ENCODE data around the gene AURKAIP1. TPM values are rescaled to one million over a fixed set of nuclear protein-coding genes. Genes with fewer than 3 reads are reported as not detected.

The AURKAIP1 gene
- total and polyA plus RNA-seq, 2 of the 13 experiments (the other 11 are each of a cell fraction or from before 2014, with no cell fraction given), result 69.5 to 175 TPM

DNA sequence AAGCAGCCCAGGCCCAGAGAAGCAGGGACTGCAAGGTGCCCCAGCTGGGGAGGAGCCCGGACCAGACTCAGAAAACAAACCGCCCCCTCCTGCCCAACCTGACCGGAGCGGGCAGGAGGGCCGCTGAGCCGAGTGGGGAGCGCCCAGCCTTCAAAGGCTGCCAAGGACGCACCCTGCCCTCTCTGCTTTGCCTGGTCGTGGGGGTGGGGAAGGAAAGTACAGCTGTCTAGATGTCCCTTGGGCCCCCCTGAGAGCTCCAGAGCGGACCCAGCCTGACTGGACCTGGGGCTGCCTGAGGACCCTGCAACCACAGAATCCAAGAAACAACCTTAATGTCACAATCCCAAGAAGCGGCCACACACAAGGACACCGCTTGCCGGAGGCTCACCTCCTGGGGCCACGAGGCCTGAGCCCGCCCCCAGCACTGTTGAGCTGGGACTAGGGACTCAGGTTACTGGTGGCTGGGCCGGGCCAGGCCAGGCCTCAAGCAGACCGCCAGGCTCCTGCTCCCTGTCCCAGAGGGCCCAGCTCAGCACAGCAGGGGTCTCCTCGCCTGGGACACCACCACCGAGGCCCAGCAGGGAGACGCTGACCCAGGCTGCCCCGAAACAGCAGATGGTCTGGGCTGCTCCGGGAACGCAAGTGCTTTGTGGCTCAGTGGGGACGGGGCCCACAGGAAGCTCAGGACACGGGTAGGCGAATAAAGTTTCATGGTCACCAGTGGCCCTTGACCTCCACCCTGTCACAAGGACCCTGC lies 27.2 kb downstream of the AURKAIP1 start (continued):
- TF ChIP-seq, protein P1, sequence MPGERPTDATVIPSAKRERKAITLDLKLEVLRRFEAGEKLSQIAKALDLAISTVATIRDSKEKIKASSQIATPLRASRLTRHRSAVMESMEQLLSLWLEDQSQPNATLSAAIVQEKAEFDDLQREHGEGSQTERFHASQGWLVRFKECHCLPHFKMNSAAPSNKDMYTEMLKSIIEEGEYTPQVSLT (CRISPR knock-in tag; IDR thresholded peaks at IDR 0.05; ENCODE audit: borderline replicate concordance, low read depth), result no peak
- no peak for TF ChIP-seq ARNTL (CRISPR knock-in tag; IDR thresholded peaks at IDR 0.05)
- no peak for TF ChIP-seq PHF5A (CRISPR knock-in tag; IDR thresholded peaks at IDR 0.05; ENCODE audit: low read depth, unreplicated experiment)
- TF ChIP-seq THAP11 (CRISPR knock-in tag; IDR thresholded peaks at IDR 0.05), result peak; percentile 54
- TF ChIP-seq TCF12 (IDR thresholded peaks at IDR 0.05), result no peak
- no peak for TF ChIP-seq TCF12 (CRISPR knock-in tag; IDR thresholded peaks at IDR 0.05)
- TF ChIP-seq, protein P2, sequence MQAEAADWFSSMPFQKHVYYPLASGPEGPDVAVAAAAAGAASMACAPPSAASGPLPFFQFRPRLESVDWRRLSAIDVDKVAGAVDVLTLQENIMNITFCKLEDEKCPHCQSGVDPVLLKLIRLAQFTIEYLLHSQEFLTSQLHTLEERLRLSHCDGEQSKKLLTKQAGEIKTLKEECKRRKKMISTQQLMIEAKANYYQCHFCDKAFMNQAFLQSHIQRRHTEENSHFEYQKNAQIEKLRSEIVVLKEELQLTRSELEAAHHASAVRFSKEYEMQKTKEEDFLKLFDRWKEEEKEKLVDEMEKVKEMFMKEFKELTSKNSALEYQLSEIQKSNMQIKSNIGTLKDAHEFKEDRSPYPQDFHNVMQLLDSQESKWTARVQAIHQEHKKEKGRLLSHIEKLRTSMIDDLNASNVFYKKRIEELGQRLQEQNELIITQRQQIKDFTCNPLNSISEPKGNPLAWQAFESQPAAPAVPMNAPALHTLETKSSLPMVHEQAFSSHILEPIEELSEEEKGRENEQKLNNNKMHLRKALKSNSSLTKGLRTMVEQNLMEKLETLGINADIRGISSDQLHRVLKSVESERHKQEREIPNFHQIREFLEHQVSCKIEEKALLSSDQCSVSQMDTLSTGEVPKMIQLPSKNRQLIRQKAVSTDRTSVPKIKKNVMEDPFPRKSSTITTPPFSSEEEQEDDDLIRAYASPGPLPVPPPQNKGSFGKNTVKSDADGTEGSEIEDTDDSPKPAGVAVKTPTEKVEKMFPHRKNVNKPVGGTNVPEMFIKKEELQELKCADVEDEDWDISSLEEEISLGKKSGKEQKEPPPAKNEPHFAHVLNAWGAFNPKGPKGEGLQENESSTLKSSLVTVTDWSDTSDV (CRISPR knock-in tag; IDR thresholded peaks at IDR 0.05), result 0 out of 2 replicates have a peak, but pooled peaks have one; percentile 47
- no peak for TF ChIP-seq SNAPC2 (CRISPR knock-in tag; IDR thresholded peaks at IDR 0.05)
- TF ChIP-seq, protein P3, sequence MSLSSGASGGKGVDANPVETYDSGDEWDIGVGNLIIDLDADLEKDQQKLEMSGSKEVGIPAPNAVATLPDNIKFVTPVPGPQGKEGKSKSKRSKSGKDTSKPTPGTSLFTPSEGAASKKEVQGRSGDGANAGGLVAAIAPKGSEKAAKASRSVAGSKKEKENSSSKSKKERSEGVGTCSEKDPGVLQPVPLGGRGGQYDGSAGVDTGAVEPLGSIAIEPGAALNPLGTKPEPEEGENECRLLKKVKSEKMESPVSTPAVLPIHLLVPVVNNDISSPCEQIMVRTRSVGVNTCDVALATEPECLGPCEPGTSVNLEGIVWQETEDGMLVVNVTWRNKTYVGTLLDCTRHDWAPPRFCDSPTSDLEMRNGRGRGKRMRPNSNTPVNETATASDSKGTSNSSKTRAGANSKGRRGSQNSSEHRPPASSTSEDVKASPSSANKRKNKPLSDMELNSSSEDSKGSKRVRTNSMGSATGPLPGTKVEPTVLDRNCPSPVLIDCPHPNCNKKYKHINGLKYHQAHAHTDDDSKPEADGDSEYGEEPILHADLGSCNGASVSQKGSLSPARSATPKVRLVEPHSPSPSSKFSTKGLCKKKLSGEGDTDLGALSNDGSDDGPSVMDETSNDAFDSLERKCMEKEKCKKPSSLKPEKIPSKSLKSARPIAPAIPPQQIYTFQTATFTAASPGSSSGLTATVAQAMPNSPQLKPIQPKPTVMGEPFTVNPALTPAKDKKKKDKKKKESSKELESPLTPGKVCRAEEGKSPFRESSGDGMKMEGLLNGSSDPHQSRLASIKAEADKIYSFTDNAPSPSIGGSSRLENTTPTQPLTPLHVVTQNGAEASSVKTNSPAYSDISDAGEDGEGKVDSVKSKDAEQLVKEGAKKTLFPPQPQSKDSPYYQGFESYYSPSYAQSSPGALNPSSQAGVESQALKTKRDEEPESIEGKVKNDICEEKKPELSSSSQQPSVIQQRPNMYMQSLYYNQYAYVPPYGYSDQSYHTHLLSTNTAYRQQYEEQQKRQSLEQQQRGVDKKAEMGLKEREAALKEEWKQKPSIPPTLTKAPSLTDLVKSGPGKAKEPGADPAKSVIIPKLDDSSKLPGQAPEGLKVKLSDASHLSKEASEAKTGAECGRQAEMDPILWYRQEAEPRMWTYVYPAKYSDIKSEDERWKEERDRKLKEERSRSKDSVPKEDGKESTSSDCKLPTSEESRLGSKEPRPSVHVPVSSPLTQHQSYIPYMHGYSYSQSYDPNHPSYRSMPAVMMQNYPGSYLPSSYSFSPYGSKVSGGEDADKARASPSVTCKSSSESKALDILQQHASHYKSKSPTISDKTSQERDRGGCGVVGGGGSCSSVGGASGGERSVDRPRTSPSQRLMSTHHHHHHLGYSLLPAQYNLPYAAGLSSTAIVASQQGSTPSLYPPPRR (CRISPR knock-in tag; IDR thresholded peaks at IDR 0.05; ENCODE audit: borderline replicate concordance), result peak; percentile 19; the same call in 1 of the 2 replicates
- TF ChIP-seq ZNF709 (CRISPR knock-in tag; IDR thresholded peaks at IDR 0.05), result peak; percentile 29; the same call in 1 of the 2 replicates
- peak; percentile 92 for TF ChIP-seq HNRNPL (IDR thresholded peaks at IDR 0.05; ENCODE audit: low read depth, low read length)
- TF ChIP-seq, protein P4, sequence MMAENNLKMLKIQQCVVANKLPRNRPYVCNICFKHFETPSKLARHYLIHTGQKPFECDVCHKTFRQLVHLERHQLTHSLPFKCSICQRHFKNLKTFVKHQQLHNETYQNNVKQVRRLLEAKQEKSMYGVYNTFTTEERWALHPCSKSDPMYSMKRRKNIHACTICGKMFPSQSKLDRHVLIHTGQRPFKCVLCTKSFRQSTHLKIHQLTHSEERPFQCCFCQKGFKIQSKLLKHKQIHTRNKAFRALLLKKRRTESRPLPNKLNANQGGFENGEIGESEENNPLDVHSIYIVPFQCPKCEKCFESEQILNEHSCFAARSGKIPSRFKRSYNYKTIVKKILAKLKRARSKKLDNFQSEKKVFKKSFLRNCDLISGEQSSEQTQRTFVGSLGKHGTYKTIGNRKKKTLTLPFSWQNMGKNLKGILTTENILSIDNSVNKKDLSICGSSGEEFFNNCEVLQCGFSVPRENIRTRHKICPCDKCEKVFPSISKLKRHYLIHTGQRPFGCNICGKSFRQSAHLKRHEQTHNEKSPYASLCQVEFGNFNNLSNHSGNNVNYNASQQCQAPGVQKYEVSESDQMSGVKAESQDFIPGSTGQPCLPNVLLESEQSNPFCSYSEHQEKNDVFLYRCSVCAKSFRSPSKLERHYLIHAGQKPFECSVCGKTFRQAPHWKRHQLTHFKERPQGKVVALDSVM (CRISPR knock-in tag; IDR thresholded peaks at IDR 0.05), result no peak
- TF ChIP-seq MXI1 (IDR thresholded peaks at IDR 0.05; ENCODE audit: borderline replicate concordance, low read depth, low read length), result 0 out of 3 replicates have a peak, but pooled peaks have one; percentile 24
- peak; percentile 66 for TF ChIP-seq YEATS2 (CRISPR knock-in tag; IDR thresholded peaks at IDR 0.05; ENCODE audit: borderline replicate concordance)
- no peak for TF ChIP-seq ZNF10 (CRISPR knock-in tag; IDR thresholded peaks at IDR 0.05; ENCODE audit: borderline replicate concordance, low read depth)
- no peak for TF ChIP-seq ZBTB38 (CRISPR knock-in tag; IDR thresholded peaks at IDR 0.05)
